Endothelial cell (in vitro differentiated cells): ENCODE data around the gene THOC2. TPM values are rescaled to one million over a fixed set of nuclear protein-coding genes. Genes with fewer than 3 reads are reported as not detected.
"Not testable (repeated sequence)": the region's sequence is repeated elsewhere in the genome, so short reads cannot be mapped to it uniquely, and the experiment has no call there.

Source experiments
- DNase-seq: peaks from one replicate; pipeline ENCODE4 v3.0.0; 2021; ENCODE audit warnings: low spot score
- H3K27ac Mint-ChIP-seq: one replicate; pipeline ENCODE4 v1.8.0; 2021; ENCODE audit warnings: mixed read lengths, inconsistent platforms; ENCODE audit not compliant: unreplicated experiment
- H3K27me3 Mint-ChIP-seq: one replicate; pipeline ENCODE4 v1.8.0; 2021; ENCODE audit warnings: mild to moderate bottlenecking, moderate library complexity, mixed read lengths, inconsistent platforms; ENCODE audit not compliant: unreplicated experiment
- H3K36me3 Mint-ChIP-seq: one replicate; pipeline ENCODE4 v1.8.0; 2021; ENCODE audit warnings: mild to moderate bottlenecking, low read depth, mixed read lengths, inconsistent platforms; ENCODE audit not compliant: unreplicated experiment
- H3K4me1 Mint-ChIP-seq: one replicate; pipeline ENCODE4 v1.8.0; 2021; ENCODE audit warnings: mild to moderate bottlenecking, mixed read lengths, inconsistent platforms; ENCODE audit not compliant: unreplicated experiment
- H3K4me3 Mint-ChIP-seq: one replicate; pipeline ENCODE4 v1.8.0; 2021; ENCODE audit warnings: mild to moderate bottlenecking, mixed read lengths, inconsistent platforms; ENCODE audit not compliant: unreplicated experiment
- H3K9me3 Mint-ChIP-seq: one replicate; pipeline ENCODE4 v1.8.0; 2021; ENCODE audit warnings: mixed read lengths, inconsistent platforms; ENCODE audit not compliant: unreplicated experiment
- CTCF ChIP-seq: fragments of 200-600 bp; sonication (generic); IDR thresholded peaks from one replicate; pipeline ENCODE4 v1.5.0; 2021; ENCODE audit warnings: antibody characterized with exemption; ENCODE audit not compliant: unreplicated experiment
- total RNA-seq: library from RNA; stranded (reverse); fragmentation: NEBNext Ultra II Directional; extraction: Animal tissue kit (Norgen Biotek cat#: 25700); gene quantifications from one replicate; pipeline ENCODE4 v1.2.1, GENCODE V29; 2021; ENCODE audit not compliant: unreplicated experiment

The THOC2 gene
- total RNA-seq, 1 donor from 2014 or later: 94.3 TPM

GRCh38 chrX:123731987-123732669, 724 bp downstream of the THOC2 start:
- H3K36me3 Mint-ChIP-seq: peaks cover 11% of the 10 kb centered on the region
- peak; percentile 3 for DNase-seq
- no peak for TF ChIP-seq CTCF
- H3K27ac Mint-ChIP-seq: peak overlapping the region; percentile 93
- H3K9me3 Mint-ChIP-seq: no peaks in the 10 kb centered on the region
- peak overlapping the region; percentile 95 for H3K4me3 Mint-ChIP-seq
- peaks cover 26% of the 10 kb centered on the region for H3K4me1 Mint-ChIP-seq
- peaks cover 3% of the 10 kb centered on the region for H3K27me3 Mint-ChIP-seq

GRCh38 chrX:123731258-123731986, 1.4 kb downstream of the THOC2 start:
- no peak for DNase-seq

GRCh38 chrX:123728554-123728953, 4.3 kb downstream of the THOC2 start:
- Mint-ChIP-seq H3K36me3 (peaks cover 11% of the 10 kb centered on the region), H3K27ac (peak overlapping the region; percentile 86), H3K4me1 (peaks cover 26% of the 10 kb centered on the region), H3K27me3 (peaks cover 3% of the 10 kb centered on the region), H3K4me3 (no peak overlapping the region), H3K9me3 (no peaks in the 10 kb centered on the region)
- TF ChIP-seq CTCF: no peak
- no peak for DNase-seq

More at GRCh38 chrX:123731258-123731986, 1.4 kb downstream of the THOC2 start:
- Mint-ChIP-seq H3K4me3 (peak overlapping the region; percentile 95), H3K27ac (peak overlapping the region; percentile 89), H3K9me3 (no peaks in the 10 kb centered on the region), H3K36me3 (peaks cover 11% of the 10 kb centered on the region), H3K4me1 (peaks cover 26% of the 10 kb centered on the region), H3K27me3 (peaks cover 3% of the 10 kb centered on the region)
- TF ChIP-seq CTCF: no peak

GRCh38 chrX:123728016-123728415, 4.8 kb downstream of the THOC2 start:
- H3K9me3 Mint-ChIP-seq: no peaks in the 10 kb centered on the region
- peak overlapping the region; percentile 86 for H3K27ac Mint-ChIP-seq
- TF ChIP-seq CTCF: no peak
- no peak overlapping the region for H3K4me3 Mint-ChIP-seq
- H3K27me3 Mint-ChIP-seq: peaks cover 3% of the 10 kb centered on the region
- no peak for DNase-seq
- H3K36me3 Mint-ChIP-seq: peaks cover 8% of the 10 kb centered on the region
- peaks cover 23% of the 10 kb centered on the region for H3K4me1 Mint-ChIP-seq

- H3K9me3 Mint-ChIP-seq, DNase-seq, H3K27ac Mint-ChIP-seq, H3K4me3 Mint-ChIP-seq, H3K36me3 Mint-ChIP-seq, H3K27me3 Mint-ChIP-seq, H3K4me1 Mint-ChIP-seq: not testable (repeated sequence)
Measured at GRCh38 chrX:123722193-123722592, 10.7 kb downstream of the THOC2 start.
